Osteocyte (in vitro differentiated cells): Measurements from ENCODE around the gene VGLL4. TPM values are rescaled to one million over a fixed set of nuclear protein-coding genes. Genes with fewer than 3 reads are reported as not detected.

Experiments
- DNase-seq: peaks from one replicate; pipeline ENCODE4 v3.0.0; 2021; ENCODE audit warnings: mixed read lengths; ENCODE audit not compliant: unreplicated experiment; ENCODE audit errors: extremely low spot score
- H3K27ac Mint-ChIP-seq: one replicate; pipeline ENCODE4 v1.8.0; 2021; ENCODE audit warnings: mild to moderate bottlenecking, mixed read lengths; ENCODE audit not compliant: unreplicated experiment
- H3K27me3 Mint-ChIP-seq: one replicate; pipeline ENCODE4 v1.8.0; 2021; ENCODE audit warnings: mixed read lengths; ENCODE audit not compliant: unreplicated experiment
- H3K36me3 Mint-ChIP-seq: one replicate; pipeline ENCODE4 v1.8.0; 2021; ENCODE audit warnings: mixed read lengths; ENCODE audit not compliant: unreplicated experiment
- H3K4me1 Mint-ChIP-seq: one replicate; pipeline ENCODE4 v1.8.0; 2021; ENCODE audit warnings: mixed read lengths; ENCODE audit not compliant: unreplicated experiment
- H3K4me3 Mint-ChIP-seq: one replicate; pipeline ENCODE4 v1.8.0; 2021; ENCODE audit warnings: mild to moderate bottlenecking, moderate library complexity, mixed read lengths; ENCODE audit not compliant: unreplicated experiment
- H3K9me3 Mint-ChIP-seq: one replicate; pipeline ENCODE4 v1.8.0; 2021; ENCODE audit warnings: mixed read lengths; ENCODE audit not compliant: unreplicated experiment
- CTCF ChIP-seq: fragments of 200-600 bp; sonication (generic); IDR thresholded peaks from 2 replicates; pipeline ENCODE4 v1.5.0; 2021; ENCODE audit warnings: antibody characterized with exemption, mild to moderate bottlenecking, moderate library complexity
- total RNA-seq: library from RNA; stranded (reverse); gene quantifications from 2 replicates; pipeline ENCODE4 v1.2.1, GENCODE V29; 2021

Gene VGLL4
- total RNA-seq, 1 donor from 2014 or later = 139 TPM

GRCh38 chr3:11629716-11630115 is 14.0 kb downstream of the VGLL4 start:
- peaks cover 78% of the 10 kb centered on the region for H3K4me1 Mint-ChIP-seq
- H3K27me3 Mint-ChIP-seq = no peaks in the 10 kb centered on the region
- TF ChIP-seq CTCF = no peak
- no peaks in the 10 kb centered on the region for H3K9me3 Mint-ChIP-seq
- H3K27ac Mint-ChIP-seq = peak overlapping the region; percentile 80
- DNase-seq = no peak
- no peak overlapping the region for H3K4me3 Mint-ChIP-seq
- H3K36me3 Mint-ChIP-seq = peaks cover 16% of the 10 kb centered on the region

GRCh38 chr3:11627612-11628011 is 16.1 kb downstream of the VGLL4 start:
- no peak overlapping the region for H3K4me3 Mint-ChIP-seq
- H3K4me1 Mint-ChIP-seq = peaks cover 76% of the 10 kb centered on the region
- DNase-seq = no peak
- peaks cover 11% of the 10 kb centered on the region for H3K36me3 Mint-ChIP-seq
- H3K27me3 Mint-ChIP-seq = no peaks in the 10 kb centered on the region
- H3K27ac Mint-ChIP-seq = no peak overlapping the region
- TF ChIP-seq CTCF = no peak
- H3K9me3 Mint-ChIP-seq = no peaks in the 10 kb centered on the region

GRCh38 chr3:11626084-11626463 is 17.6 kb downstream of the VGLL4 start:
- no peak overlapping the region for H3K4me3 Mint-ChIP-seq
- H3K9me3 Mint-ChIP-seq = no peaks in the 10 kb centered on the region
- H3K4me1 Mint-ChIP-seq = peaks cover 71% of the 10 kb centered on the region
- no peaks in the 10 kb centered on the region for H3K27me3 Mint-ChIP-seq
- peaks cover 14% of the 10 kb centered on the region for H3K36me3 Mint-ChIP-seq
- no peak for DNase-seq
- no peak for TF ChIP-seq CTCF
- H3K27ac Mint-ChIP-seq = peak overlapping the region; percentile 23

GRCh38 chr3:11625376-11626083 is 18.2 kb downstream of the VGLL4 start:
- no peaks in the 10 kb centered on the region for H3K27me3 Mint-ChIP-seq
- H3K4me1 Mint-ChIP-seq = peaks cover 69% of the 10 kb centered on the region
- no peak for DNase-seq
- no peaks in the 10 kb centered on the region for H3K9me3 Mint-ChIP-seq
- no peak overlapping the region for H3K4me3 Mint-ChIP-seq
- no peak for TF ChIP-seq CTCF
- H3K27ac Mint-ChIP-seq = no peak overlapping the region
- peaks cover 14% of the 10 kb centered on the region for H3K36me3 Mint-ChIP-seq

GRCh38 chr3:11624704-11625375 is 18.9 kb downstream of the VGLL4 start:
- no peak overlapping the region for H3K4me3 Mint-ChIP-seq
- H3K36me3 Mint-ChIP-seq = peaks cover 16% of the 10 kb centered on the region
- no peak for DNase-seq
- peak overlapping the region; percentile 20 for H3K27ac Mint-ChIP-seq
- TF ChIP-seq CTCF = no peak
- peaks cover 73% of the 10 kb centered on the region for H3K4me1 Mint-ChIP-seq
- no peaks in the 10 kb centered on the region for H3K9me3 Mint-ChIP-seq
- no peaks in the 10 kb centered on the region for H3K27me3 Mint-ChIP-seq
